Measurements from ENCODE around the gene ARAF. TPM values are rescaled to one million over a fixed set of nuclear protein-coding genes. Genes with fewer than 3 reads are reported as not detected.

ARAF gene
- total RNA-seq, 1 experiment from 2014 or later: 31.1 TPM

- Histone ChIP-seq H3K27ac (no peak overlapping the region), H4K20me1 (ENCODE audit: insufficient read depth) (no peaks in the 10 kb centered on the region), H3K4me1 (replicated peaks; ENCODE audit: insufficient read depth) (no peaks in the 10 kb centered on the region), H3K79me2 (ENCODE audit: low read depth) (no peaks in the 10 kb centered on the region), H3F3A (ENCODE audit: insufficient read depth, low read depth) (no peaks in the 10 kb centered on the region), H3K27me3 (ENCODE audit: insufficient read depth, low read depth) (no peaks in the 10 kb centered on the region), H3K9me2 (ENCODE audit: insufficient read depth) (no peaks in the 10 kb centered on the region), H3K9me3 (ENCODE audit: insufficient read depth, low read depth) (no peaks in the 10 kb centered on the region), H3K4me2 (peak overlapping the region; percentile 51), H2AFZ (no peak overlapping the region), H3K4me3 (no peak overlapping the region), H3K36me3 (ENCODE audit: low read depth) (no peaks in the 10 kb centered on the region)
- no peak for DNase-seq
- TF ChIP-seq CTCF (conservative IDR thresholded peaks at IDR 0.05) (no peak), EZH2 (IDR thresholded peaks at IDR 0.05; ENCODE audit: low read depth) (no peak)
- CTCF ChIA-PET: no interaction called here
- POLR2A ChIA-PET (ENCODE audit: unreplicated experiment): no interaction called here
- no TSS peak for BruUV-seq (replicated peaks)
- intact Hi-C loops (cut with micrococcal nuclease; ENCODE audit: unreplicated experiment): no loop called here
Observed at GRCh38 chrX:47579537-47579936, 18.5 kb downstream of the ARAF start.

- DNase-seq: peak; percentile 70 to 78
- TF ChIP-seq EZH2 (IDR thresholded peaks at IDR 0.05; ENCODE audit: low read depth) (no peak), CTCF (conservative IDR thresholded peaks at IDR 0.05) (no peak)
- Histone ChIP-seq H3K27me3 (ENCODE audit: insufficient read depth, low read depth) (no peaks in the 10 kb centered on the region), H3K36me3 (ENCODE audit: low read depth) (no peaks in the 10 kb centered on the region), H3K4me3 (peak within 1 kb of the TSS; percentile 49; the same call in 1 of the 2 replicates), H3F3A (ENCODE audit: insufficient read depth, low read depth) (no peaks in the 10 kb centered on the region), H3K4me2 (peak within 1 kb of the TSS; percentile 57), H3K9me2 (ENCODE audit: insufficient read depth) (no peaks in the 10 kb centered on the region), H3K27ac (no peak within 1 kb of the TSS), H4K20me1 (ENCODE audit: insufficient read depth) (no peaks in the 10 kb centered on the region), H3K79me2 (ENCODE audit: low read depth) (no peaks in the 10 kb centered on the region), H2AFZ (0 out of 2 replicates have a peak within 1 kb of the TSS, but pooled peaks have one; percentile 64), H3K4me1 (replicated peaks; ENCODE audit: insufficient read depth) (no peaks in the 10 kb centered on the region), H3K9me3 (ENCODE audit: insufficient read depth, low read depth) (no peaks in the 10 kb centered on the region)
- ChIA-PET CTCF (no interaction called here), POLR2A (ENCODE audit: unreplicated experiment) (interaction anchor here (0.5 to 0.6 kb wide), 2 partner anchors 333 to 669 kb away, joined by 3 to 4 read pairs; no protein-coding TSS in a partner anchor)
- no TSS peak for BruUV-seq (replicated peaks)
- intact Hi-C loops (cut with micrococcal nuclease; ENCODE audit: unreplicated experiment): no loop called here
Observed at GRCh38 chrX:47581731-47582647, 21.0 kb downstream of the ARAF start, which contains the start of gene TIMP1. TIMP1 (plus strand) TSS chrX:47582436; CDS start chrX:47583416, 980 bp downstream.

GRCh38 chrX:47583240-47583861, 22.3 kb downstream of the ARAF start:
- no peaks in the 10 kb centered on the region for H4K20me1 ChIP-seq (ENCODE audit: insufficient read depth)
- BruUV-seq (replicated peaks): TSS peak; percentile 40
- no peak overlapping the region for H2AFZ ChIP-seq
- H3K36me3 ChIP-seq (ENCODE audit: low read depth): no peaks in the 10 kb centered on the region
- no peaks in the 10 kb centered on the region for H3F3A ChIP-seq (ENCODE audit: insufficient read depth, low read depth)
- no peak overlapping the region for H3K4me3 ChIP-seq
- H3K4me1 ChIP-seq (replicated peaks; ENCODE audit: insufficient read depth): no peaks in the 10 kb centered on the region
- no peaks in the 10 kb centered on the region for H3K27me3 ChIP-seq (ENCODE audit: insufficient read depth, low read depth)
- intact Hi-C loops (cut with micrococcal nuclease; ENCODE audit: unreplicated experiment): no loop called here
- H3K27ac ChIP-seq: no peak overlapping the region
- TF ChIP-seq EZH2 (IDR thresholded peaks at IDR 0.05; ENCODE audit: low read depth) (no peak), CTCF (conservative IDR thresholded peaks at IDR 0.05) (no peak)
- DNase-seq: no peak
- POLR2A ChIA-PET (ENCODE audit: unreplicated experiment): no interaction called here
- no peaks in the 10 kb centered on the region for H3K79me2 ChIP-seq (ENCODE audit: low read depth)
- peak overlapping the region; percentile 57 for H3K4me2 ChIP-seq
- no peaks in the 10 kb centered on the region for H3K9me2 ChIP-seq (ENCODE audit: insufficient read depth)
- CTCF ChIA-PET: no interaction called here
- H3K9me3 ChIP-seq (ENCODE audit: insufficient read depth, low read depth): no peaks in the 10 kb centered on the region
